ENCODE measurements around the gene LSP1.

The LSP1 gene

DNA sequence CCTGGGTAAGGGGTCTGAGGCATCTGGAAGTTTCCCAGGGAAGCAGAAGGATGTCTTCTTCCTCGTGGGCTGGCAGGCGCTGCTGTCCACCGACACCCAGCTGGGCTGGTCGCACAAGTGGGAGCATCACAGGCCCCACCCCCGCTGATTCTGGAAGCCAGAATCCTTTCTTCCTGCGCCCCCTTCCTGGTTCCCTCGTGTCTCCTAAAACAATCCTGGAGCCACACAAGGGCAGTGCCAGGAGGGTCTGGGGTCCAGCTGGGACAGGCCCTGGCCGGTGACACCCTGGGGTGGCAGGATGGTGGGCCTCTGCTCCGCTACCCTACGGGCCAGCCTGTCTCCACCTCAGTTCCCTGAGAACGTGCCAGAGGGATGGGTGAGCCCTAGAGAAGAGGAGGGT is 4.2 kb downstream of the LSP1 start:
- no peak for ATAC-seq (ENCODE audit: low read depth)

GRCh38 chr11:1858154-1858553 is 5.3 kb downstream of the LSP1 start:
- no peak overlapping the region for H3K27ac ChIP-seq (ENCODE audit: poor library complexity, severe bottlenecking)
- no peaks in the 10 kb centered on the region for H3K9me3 ChIP-seq (ENCODE audit: severe bottlenecking)
- H3K27me3 ChIP-seq (ENCODE audit: insufficient read depth, poor library complexity, severe bottlenecking): no peaks in the 10 kb centered on the region
- peaks cover 6% of the 10 kb centered on the region for H3K4me1 ChIP-seq (ENCODE audit: insufficient read depth, poor library complexity, severe bottlenecking)
- no peaks in the 10 kb centered on the region for H3K36me3 ChIP-seq (ENCODE audit: low read depth)
- ATAC-seq (ENCODE audit: low read depth): no peak
- TF ChIP-seq CTCF (IDR thresholded peaks at IDR 0.05; ENCODE audit: poor library complexity, severe bottlenecking): no peak
- no peak overlapping the region for H3K4me3 ChIP-seq (ENCODE audit: severe bottlenecking)
- no peak for DNase-seq (ENCODE audit: low spot score)

More for the DNA sequence above, 4.2 kb downstream of the LSP1 start:
- H3K27me3 ChIP-seq (ENCODE audit: insufficient read depth, poor library complexity, severe bottlenecking): no peaks in the 10 kb centered on the region
- H3K27ac ChIP-seq (ENCODE audit: poor library complexity, severe bottlenecking): no peak overlapping the region
- H3K4me1 ChIP-seq (ENCODE audit: insufficient read depth, poor library complexity, severe bottlenecking): no peaks in the 10 kb centered on the region
- no peak for TF ChIP-seq CTCF (IDR thresholded peaks at IDR 0.05; ENCODE audit: poor library complexity, severe bottlenecking)
- no peak for DNase-seq (ENCODE audit: low spot score)
- H3K4me3 ChIP-seq (ENCODE audit: severe bottlenecking): no peak overlapping the region
- H3K36me3 ChIP-seq (ENCODE audit: low read depth): no peaks in the 10 kb centered on the region
- no peaks in the 10 kb centered on the region for H3K9me3 ChIP-seq (ENCODE audit: severe bottlenecking)

DNA sequence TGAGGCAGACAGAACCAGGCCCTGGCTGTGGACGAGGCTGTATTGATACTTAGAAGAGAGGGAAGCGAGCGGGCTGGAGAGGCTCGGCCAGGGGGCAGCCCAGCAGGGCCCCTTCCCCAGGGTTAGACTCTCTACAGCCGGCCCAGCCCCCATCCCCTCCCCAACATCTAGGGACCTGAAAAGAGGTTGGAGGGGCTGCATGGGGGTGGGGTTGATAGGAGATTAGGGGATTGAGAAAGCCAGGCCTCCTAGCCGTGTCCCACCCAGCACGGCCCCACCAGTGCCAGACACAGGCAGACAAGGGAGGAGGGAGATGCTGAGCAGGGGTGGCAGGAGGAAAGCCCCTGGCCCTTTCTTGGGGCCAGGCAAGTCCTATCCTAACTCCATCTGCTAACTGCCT is 5.7 kb downstream of the LSP1 start:
- Histone ChIP-seq H3K27ac (ENCODE audit: poor library complexity, severe bottlenecking) (no peak overlapping the region), H3K4me3 (ENCODE audit: severe bottlenecking) (no peak overlapping the region), H3K4me1 (ENCODE audit: insufficient read depth, poor library complexity, severe bottlenecking) (peaks cover 10% of the 10 kb centered on the region), H3K36me3 (ENCODE audit: low read depth) (no peaks in the 10 kb centered on the region), H3K9me3 (ENCODE audit: severe bottlenecking) (no peaks in the 10 kb centered on the region), H3K27me3 (ENCODE audit: insufficient read depth, poor library complexity, severe bottlenecking) (no peaks in the 10 kb centered on the region)
- ATAC-seq (ENCODE audit: low read depth) (no peak), DNase-seq (ENCODE audit: low spot score) (no peak)
- TF ChIP-seq CTCF (IDR thresholded peaks at IDR 0.05; ENCODE audit: poor library complexity, severe bottlenecking): no peak

DNA sequence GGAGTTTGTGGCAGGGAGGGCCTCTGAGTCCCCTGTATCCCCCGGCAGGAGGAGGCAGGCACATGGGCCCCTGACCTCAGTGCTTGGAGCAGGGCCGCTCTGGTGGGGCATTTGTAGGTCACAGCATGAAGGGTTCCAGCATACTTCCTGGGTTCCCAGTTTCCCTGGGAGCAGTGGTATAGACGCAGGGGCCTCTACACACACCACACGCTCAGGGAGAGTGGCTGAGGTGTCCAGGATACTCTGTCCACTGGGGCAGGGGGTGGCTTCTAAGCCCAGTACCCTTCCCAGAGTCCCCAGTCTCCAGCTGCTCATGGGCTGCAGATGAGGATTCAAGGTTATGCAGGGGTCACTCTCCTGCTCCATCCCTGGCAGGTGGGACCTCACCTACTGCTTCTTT is 6.1 kb downstream of the LSP1 start:
- Histone ChIP-seq H3K9me3 (ENCODE audit: severe bottlenecking) (no peaks in the 10 kb centered on the region), H3K4me3 (ENCODE audit: severe bottlenecking) (no peak overlapping the region), H3K36me3 (ENCODE audit: low read depth) (no peaks in the 10 kb centered on the region), H3K4me1 (ENCODE audit: insufficient read depth, poor library complexity, severe bottlenecking) (peaks cover 14% of the 10 kb centered on the region), H3K27me3 (ENCODE audit: insufficient read depth, poor library complexity, severe bottlenecking) (no peaks in the 10 kb centered on the region), H3K27ac (ENCODE audit: poor library complexity, severe bottlenecking) (no peak overlapping the region)
- no peak for DNase-seq (ENCODE audit: low spot score)
- TF ChIP-seq CTCF (IDR thresholded peaks at IDR 0.05; ENCODE audit: poor library complexity, severe bottlenecking): no peak
- ATAC-seq (ENCODE audit: low read depth): no peak

- TF ChIP-seq CTCF (IDR thresholded peaks at IDR 0.05; ENCODE audit: poor library complexity, severe bottlenecking): no peak
- Histone ChIP-seq H3K27ac (ENCODE audit: poor library complexity, severe bottlenecking) (no peak overlapping the region), H3K4me1 (ENCODE audit: insufficient read depth, poor library complexity, severe bottlenecking) (peaks cover 18% of the 10 kb centered on the region), H3K4me3 (ENCODE audit: severe bottlenecking) (no peak overlapping the region), H3K27me3 (ENCODE audit: insufficient read depth, poor library complexity, severe bottlenecking) (no peaks in the 10 kb centered on the region), H3K36me3 (ENCODE audit: low read depth) (no peaks in the 10 kb centered on the region), H3K9me3 (ENCODE audit: severe bottlenecking) (no peaks in the 10 kb centered on the region)
- ATAC-seq (ENCODE audit: low read depth) (no peak), DNase-seq (ENCODE audit: low spot score) (no peak)
Measured at GRCh38 chr11:1860108-1860507, 7.2 kb downstream of the LSP1 start.

Data from RWPE2 (cell line).